ENCODE results near the gene PDK2. TPM values are rescaled to one million over a fixed set of nuclear protein-coding genes. Genes with fewer than 3 reads are reported as not detected.

PDK2 gene
- total RNA-seq, 1 donor from 2014 or later = 12.6 TPM

GRCh38 chr17:50151937-50152547 is 56.9 kb downstream of the PDK2 start:
- peaks cover 38% of the 10 kb centered on the region for H3K4me1 Mint-ChIP-seq
- Histone ChIP-seq H3F3A (ENCODE audit: low read depth) (peaks cover 29% of the 10 kb centered on the region), H3K4me1 (peaks cover 31% of the 10 kb centered on the region), H3K9ac (no peak overlapping the region), H3K36me3 (no peaks in the 10 kb centered on the region), H2AFZ (replicated peaks) (no peak overlapping the region), H3K4me3 (peak overlapping the region; percentile 78), H3K9me3 (ENCODE audit: low read depth) (no peaks in the 10 kb centered on the region), H3K27me3 (peaks cover 13% of the 10 kb centered on the region), H4K20me1 (ENCODE audit: low read depth) (peaks cover 35% of the 10 kb centered on the region), H3K4me2 (peak overlapping the region; percentile 96), H3K79me2 (ENCODE audit: low read depth) (peaks cover 37% of the 10 kb centered on the region), H3K27ac (no peak overlapping the region)
- TF ChIP-seq EZH2 (IDR thresholded peaks at IDR 0.05) = no peak
- no peak for TF ChIP-seq EZH2phosphoT487 (IDR thresholded peaks at IDR 0.05)
- no peak for TF ChIP-seq CTCF (IDR thresholded peaks at IDR 0.05)
- H3K36me3 Mint-ChIP-seq = peaks cover under 1% of the 10 kb centered on the region
- H3K27me3 Mint-ChIP-seq (ENCODE audit: insufficient read depth, low read depth) = no peaks in the 10 kb centered on the region
- no peaks in the 10 kb centered on the region for H3K9me3 Mint-ChIP-seq
- peak overlapping the region; percentile 94 for H3K4me3 Mint-ChIP-seq
- H3K27ac Mint-ChIP-seq = peak overlapping the region; percentile 93
- peak; percentile 92 for DNase-seq (ENCODE audit: low spot score)

- peaks cover 31% of the 10 kb centered on the region for H3K4me1 Mint-ChIP-seq
- H3K27ac Mint-ChIP-seq = peak overlapping the region; percentile 46
- no peak for DNase-seq (ENCODE audit: low spot score)
- Histone ChIP-seq H3K4me1 (peaks cover 24% of the 10 kb centered on the region), H3K9ac (no peak overlapping the region), H3F3A (ENCODE audit: low read depth) (peaks cover 26% of the 10 kb centered on the region), H3K4me3 (peak overlapping the region; percentile 78), H3K79me2 (ENCODE audit: low read depth) (peaks cover 30% of the 10 kb centered on the region), H3K4me2 (peak overlapping the region; percentile 96), H3K36me3 (no peaks in the 10 kb centered on the region), H4K20me1 (ENCODE audit: low read depth) (peaks cover 28% of the 10 kb centered on the region), H2AFZ (replicated peaks) (no peak overlapping the region), H3K9me3 (ENCODE audit: low read depth) (no peaks in the 10 kb centered on the region), H3K27ac (no peak overlapping the region), H3K27me3 (peaks cover 13% of the 10 kb centered on the region)
- TF ChIP-seq EZH2phosphoT487 (IDR thresholded peaks at IDR 0.05) = no peak
- TF ChIP-seq EZH2 (IDR thresholded peaks at IDR 0.05) = no peak
- TF ChIP-seq CTCF (IDR thresholded peaks at IDR 0.05) = no peak
- H3K4me3 Mint-ChIP-seq = peak overlapping the region; percentile 94
- H3K36me3 Mint-ChIP-seq = no peaks in the 10 kb centered on the region
- no peaks in the 10 kb centered on the region for H3K27me3 Mint-ChIP-seq (ENCODE audit: insufficient read depth, low read depth)
- no peaks in the 10 kb centered on the region for H3K9me3 Mint-ChIP-seq
Observed at GRCh38 chr17:50152736-50153135, 57.6 kb downstream of the PDK2 start.

DNA sequence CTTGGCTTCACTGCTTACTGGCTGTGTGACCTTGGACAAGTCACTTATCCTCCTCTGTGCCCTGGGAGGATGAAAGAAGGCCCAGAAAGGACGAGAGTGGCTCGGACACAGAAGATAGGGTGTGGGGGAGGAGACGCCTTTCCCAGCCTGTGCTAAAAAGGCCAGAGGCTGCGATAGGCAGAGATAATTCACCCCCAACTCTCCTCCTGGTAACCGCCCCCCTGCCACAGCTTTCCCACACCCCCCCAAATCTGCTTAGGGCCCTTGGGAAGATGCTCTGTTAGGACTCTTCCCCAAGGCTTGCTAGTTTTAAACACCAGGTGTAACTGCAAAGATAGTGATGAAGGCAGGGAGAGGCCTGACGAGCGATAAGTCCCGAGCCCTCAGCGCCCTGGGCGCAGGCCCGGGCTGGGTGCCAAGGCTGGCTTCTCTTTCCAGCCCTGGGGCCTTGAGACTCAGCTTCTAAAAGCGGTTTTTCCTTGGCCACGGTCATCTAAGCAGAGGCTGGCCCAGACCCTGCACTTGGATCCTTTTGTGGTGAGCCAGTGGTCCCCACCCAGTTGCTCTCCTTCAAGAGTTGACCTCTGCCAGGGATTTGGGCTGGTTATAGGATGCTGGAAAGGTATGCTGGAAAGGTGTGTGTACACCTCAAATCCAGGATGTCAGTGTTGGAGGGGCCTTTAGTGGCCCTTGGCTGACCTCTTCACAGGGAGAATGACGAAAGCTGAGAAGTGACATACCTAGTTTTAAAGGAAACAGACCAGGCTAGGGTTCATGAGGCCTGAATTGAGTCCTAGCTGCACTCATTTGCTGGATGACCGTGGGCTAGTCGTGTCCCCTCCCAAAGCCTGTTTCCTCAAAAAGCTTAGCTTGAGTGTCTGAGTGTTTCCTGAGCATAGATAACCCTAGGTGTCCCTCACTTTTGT is 58.8 kb downstream of the PDK2 start:
- no peak overlapping the region for H3K4me2 ChIP-seq
- Mint-ChIP-seq H3K4me1 (peaks cover 23% of the 10 kb centered on the region), H3K4me3 (no peak overlapping the region), H3K36me3 (no peaks in the 10 kb centered on the region), H3K27ac (no peak overlapping the region), H3K9me3 (no peaks in the 10 kb centered on the region), H3K27me3 (ENCODE audit: insufficient read depth, low read depth) (no peaks in the 10 kb centered on the region)
- H3K36me3 ChIP-seq = no peaks in the 10 kb centered on the region
- DNase-seq (ENCODE audit: low spot score) = no peak
- TF ChIP-seq EZH2phosphoT487 (IDR thresholded peaks at IDR 0.05) (no peak), EZH2 (IDR thresholded peaks at IDR 0.05) (no peak), CTCF (IDR thresholded peaks at IDR 0.05) (no peak)
- no peaks in the 10 kb centered on the region for H3K9me3 ChIP-seq (ENCODE audit: low read depth)
- H4K20me1 ChIP-seq (ENCODE audit: low read depth) = peaks cover 16% of the 10 kb centered on the region
- peaks cover 18% of the 10 kb centered on the region for H3K79me2 ChIP-seq (ENCODE audit: low read depth)
- H3K27me3 ChIP-seq = peaks cover 13% of the 10 kb centered on the region
- peaks cover 12% of the 10 kb centered on the region for H3K4me1 ChIP-seq
- no peak overlapping the region for H2AFZ ChIP-seq (replicated peaks)
- peaks cover 22% of the 10 kb centered on the region for H3F3A ChIP-seq (ENCODE audit: low read depth)
- no peak overlapping the region for H3K4me3 ChIP-seq
- no peak overlapping the region for H3K9ac ChIP-seq
- no peak overlapping the region for H3K27ac ChIP-seq

All from neural progenitor cell (in vitro differentiated cells).